Renal pelvis (tissue), 4 donors: ENCODE results near the gene PHF24. TPM values are rescaled to one million over a fixed set of nuclear protein-coding genes. Genes with fewer than 3 reads are reported as not detected.
A peak's percentile ranks its signal among the peaks of the same experiment; 100 is the strongest.
"Not testable (repeated sequence)": the region's sequence is repeated elsewhere in the genome, so short reads cannot be mapped to it uniquely, and the experiment has no call there.

Experiments used
- DNase-seq: peaks from one replicate; pipeline ENCODE4 v3.0.0-alpha.2; 2013
- polyA plus RNA-seq, 3 donors: library from polyadenylated mRNA; unstranded; fragments of 120-200 nt; gene quantifications; one replicate each; pipeline ENCODE4 v1.2.1, GENCODE V29; 2013; ENCODE audit not compliant: insufficient read length in 3 of 3

Gene PHF24
- polyA plus RNA-seq, 3 donors = 0.13 to 0.40 (median 0.13) TPM

DNA sequence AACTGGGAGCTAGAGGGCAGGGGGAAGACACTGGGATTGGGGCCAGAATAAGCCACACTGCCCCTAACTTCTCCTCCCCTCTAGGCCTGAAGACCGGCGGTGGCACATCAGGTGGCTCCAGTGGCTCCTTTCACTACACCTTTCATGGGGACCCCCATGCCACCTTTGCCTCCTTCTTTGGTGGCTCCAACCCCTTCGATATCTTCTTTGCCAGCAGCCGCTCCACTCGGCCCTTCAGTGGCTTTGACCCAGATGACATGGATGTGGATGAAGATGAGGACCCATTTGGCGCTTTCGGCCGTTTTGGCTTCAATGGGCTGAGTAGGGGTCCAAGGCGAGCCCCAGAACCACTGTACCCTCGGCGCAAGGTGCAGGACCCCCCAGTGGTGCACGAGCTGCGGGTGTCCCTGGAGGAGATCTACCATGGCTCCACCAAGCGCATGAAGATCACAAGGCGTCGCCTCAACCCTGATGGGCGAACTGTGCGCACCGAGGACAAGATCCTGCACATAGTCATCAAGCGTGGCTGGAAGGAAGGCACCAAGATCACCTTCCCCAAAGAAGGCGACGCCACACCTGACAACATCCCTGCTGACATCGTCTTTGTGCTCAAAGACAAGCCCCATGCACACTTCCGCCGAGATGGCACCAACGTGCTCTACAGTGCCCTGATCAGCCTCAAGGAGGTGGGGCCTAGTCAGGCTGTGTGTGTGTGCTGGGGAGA, 38.3 kb downstream of the PHF24 start:
- DNase-seq = no peak

DNA sequence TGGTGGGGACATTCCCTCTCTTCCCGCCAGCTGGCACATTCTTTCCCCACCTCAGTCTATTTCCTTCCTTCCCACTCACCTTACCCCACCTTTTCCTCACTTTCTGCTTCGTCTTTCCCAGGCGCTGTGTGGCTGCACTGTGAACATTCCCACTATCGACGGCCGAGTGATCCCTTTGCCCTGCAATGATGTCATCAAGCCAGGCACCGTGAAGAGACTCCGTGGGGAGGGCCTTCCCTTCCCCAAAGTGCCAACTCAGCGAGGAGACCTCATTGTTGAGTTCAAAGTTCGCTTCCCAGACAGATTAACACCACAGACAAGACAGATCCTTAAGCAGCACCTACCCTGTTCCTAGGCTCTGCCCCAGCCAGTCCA, 38.8 kb downstream of the PHF24 start:
- DNase-seq = peak; percentile 42

- DNase-seq = no peak
Measured at GRCh38 chr9:34997379-34997781, 39.3 kb downstream of the PHF24 start.

DNA sequence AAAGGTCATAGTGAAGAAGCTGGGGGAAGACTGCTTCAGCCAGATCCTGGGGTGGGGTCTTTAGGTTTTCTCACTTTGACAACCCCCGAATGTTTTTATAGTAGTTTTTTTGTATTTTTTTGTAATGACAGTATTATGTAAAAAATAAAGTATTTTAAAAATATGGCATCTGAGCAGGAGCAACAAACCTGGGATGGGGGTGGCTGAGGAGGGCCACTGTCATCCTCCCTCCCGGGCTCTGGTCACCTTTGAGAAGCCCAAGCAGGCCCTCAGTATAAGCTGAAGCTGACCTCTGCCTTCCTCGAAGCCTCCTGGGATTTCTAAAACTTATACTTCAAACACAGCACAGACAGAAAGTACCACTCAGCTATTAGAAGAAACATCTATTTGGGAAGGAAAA, 40.2 kb downstream of the PHF24 start:
- DNase-seq = no peak

GRCh38 chr9:34999576-34999975, 41.5 kb downstream of the PHF24 start:
- DNase-seq = no peak

GRCh38 chr9:35000535-35001284, 42.6 kb downstream of the PHF24 start:
- no peak for DNase-seq

GRCh38 chr9:35001285-35001677, 43.2 kb downstream of the PHF24 start:
- DNase-seq = no peak

- DNase-seq = no peak
Measured at GRCh38 chr9:35001803-35002502, 43.9 kb downstream of the PHF24 start.

GRCh38 chr9:35002623-35003022, 44.5 kb downstream of the PHF24 start:
- DNase-seq = no peak

DNA sequence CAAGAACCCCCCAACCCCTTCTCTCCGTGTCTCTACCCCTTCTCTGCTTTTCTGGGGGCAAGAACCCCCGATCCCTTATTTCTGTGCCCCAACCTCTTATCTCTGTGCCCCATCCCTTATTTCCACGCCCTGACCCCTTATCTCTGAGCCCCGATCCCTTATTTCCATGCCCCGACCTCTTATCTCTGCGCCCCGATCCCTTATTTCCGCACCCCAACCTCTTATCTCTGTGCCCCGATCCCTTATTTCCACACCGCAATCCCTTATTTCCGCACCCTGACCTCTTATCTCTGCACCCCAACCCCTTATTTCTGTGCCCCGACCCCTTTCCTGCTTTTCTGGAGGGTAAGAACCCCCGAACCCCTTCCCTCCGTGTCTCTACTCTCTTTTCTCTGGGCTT, 46.2 kb downstream of the PHF24 start:
- not testable (repeated sequence) for DNase-seq

DNA sequence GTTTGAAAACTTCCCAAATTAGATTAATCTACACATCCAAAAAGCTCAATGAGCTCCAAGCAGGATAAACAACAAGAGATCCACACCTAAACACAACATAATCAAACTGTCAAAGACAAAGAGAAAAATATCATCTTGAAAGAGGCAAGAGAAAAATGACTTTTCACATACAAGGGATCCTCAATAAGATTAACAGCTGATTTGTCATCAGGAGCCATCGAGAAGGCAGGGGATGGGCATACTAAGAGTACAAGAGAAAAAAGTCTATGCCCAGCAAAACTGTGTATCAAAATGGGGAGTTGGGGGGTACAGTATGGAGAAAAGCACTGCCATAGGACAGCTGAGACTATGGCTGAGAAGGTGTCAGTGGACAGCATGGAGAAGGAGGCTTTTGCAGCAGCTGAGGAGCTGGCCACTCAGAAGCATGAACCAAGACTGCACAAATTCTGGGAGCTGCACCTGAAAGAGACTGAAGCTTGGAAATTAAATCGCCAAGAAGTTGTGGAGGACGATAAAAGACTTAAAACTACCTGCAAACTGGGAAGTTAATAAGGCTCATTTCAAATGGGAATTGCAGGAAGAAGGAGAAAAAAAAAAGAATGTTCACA, 52.4 kb downstream of the PHF24 start:
- DNase-seq = no peak

DNA sequence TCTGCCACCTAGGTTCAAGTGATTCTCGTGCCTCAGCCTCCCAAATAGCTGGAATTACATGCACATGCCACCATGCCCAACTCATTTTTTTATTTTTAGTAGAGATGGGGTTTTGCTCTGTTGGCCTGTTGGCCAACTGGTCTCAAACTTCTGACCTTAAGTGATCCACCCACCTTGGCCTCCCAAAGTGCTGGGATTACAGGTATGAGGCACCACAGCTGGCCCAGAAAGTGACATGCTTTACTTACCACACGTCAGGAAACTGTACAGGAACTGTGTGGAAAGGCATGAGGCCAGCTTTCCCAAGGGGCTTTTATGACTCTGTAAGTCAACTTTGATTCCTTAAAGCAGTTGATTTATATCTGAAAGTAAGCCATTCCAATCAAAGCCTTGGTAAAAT, 56.4 kb downstream of the PHF24 start:
- DNase-seq = no peak

- not testable (repeated sequence) for DNase-seq
Measured at GRCh38 chr9:35023443-35023842, 65.4 kb downstream of the PHF24 start.

DNA sequence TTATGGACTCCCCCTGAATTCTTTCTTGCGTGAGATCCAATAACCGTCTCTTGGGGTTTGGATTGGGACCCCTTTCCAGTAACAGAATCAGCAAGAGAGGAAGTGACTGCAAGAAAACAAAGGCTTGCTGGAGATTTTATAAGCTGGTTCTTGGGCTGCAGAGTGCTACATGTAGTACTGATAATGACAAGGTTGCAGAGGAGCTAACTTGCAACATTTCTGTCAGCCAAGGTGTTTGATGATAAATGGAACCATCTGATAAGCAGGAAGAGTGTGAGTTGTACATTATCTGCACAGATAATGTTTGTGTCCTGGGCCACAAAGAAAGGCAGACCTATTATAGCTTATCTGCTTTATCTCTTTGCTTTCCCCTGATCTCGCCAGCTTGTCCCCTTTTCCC, 68.6 kb downstream of the PHF24 start:
- DNase-seq = no peak

GRCh38 chr9:35027374-35027773, 69.3 kb downstream of the PHF24 start:
- DNase-seq = no peak

DNA sequence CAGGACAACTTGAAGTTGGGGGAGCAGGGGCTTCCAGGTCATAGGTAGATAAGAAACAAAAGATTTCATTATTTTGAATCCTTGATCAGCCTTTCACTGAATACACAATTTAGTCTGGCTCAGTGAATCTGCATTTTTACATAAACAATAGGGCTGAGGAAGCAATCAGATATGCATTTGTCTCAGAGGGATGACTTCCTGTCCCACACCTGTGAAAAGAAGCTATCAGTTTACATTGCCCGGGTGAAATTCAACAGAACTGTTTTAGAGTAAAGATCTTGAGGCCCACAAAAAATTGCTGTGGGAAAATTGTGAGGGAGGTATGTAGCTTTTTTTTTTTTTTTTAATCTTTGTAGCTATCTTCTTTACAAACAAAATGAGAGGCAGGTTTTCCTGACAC, 69.8 kb downstream of the PHF24 start:
- no peak for DNase-seq

DNA sequence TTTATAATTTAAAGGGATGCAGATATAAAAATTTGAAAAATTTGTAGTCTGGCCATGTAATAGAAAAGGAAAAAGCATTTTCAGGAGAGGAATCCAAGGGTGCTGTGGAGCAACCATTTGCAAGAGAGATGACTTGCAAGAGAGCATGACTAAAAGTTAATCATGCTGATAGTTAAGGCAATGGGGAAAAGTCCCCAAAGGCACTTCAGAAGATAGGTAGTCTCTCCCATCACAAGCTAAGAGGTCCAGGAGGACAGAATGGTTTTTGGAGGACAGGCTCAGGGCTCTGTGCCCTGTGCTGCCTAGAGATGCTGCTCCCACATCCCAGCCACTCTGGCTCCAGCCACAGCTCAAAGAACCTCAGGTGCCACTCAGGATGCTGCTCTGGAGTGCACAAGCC, 70.3 kb downstream of the PHF24 start:
- no peak for DNase-seq

DNA sequence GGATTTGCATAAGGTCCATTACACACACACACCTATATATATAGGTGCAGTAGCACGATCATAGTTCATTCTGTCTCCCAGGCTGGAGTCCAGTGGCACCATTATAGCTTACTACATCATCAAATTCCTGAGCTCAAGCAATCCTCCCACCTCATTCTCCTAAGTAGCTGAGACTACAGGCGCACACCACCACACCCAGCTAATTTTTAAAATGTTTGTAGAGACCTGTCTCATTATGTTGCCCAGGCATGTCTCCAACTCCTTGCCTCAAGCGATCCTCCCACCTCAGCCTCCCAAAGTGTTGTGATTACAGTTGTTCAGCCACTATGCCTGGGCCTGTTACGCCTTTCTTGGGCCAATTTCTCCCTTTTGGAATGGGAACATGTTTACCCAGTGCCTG, 71.2 kb downstream of the PHF24 start:
- DNase-seq = no peak

- no peak for DNase-seq
Measured at GRCh38 chr9:35029852-35030251, 71.8 kb downstream of the PHF24 start.
